HG03342 (cell line): ENCODE results near the gene CALD1.
"Not testable (repeated sequence)": the region's sequence is repeated elsewhere in the genome, so short reads cannot be mapped to it uniquely, and the experiment has no call there.

Experiments
- ATAC-seq: cut with Tn5 transposase; IDR thresholded peaks from one replicate; pipeline ENCODE4 v1.9.1; 2021; ENCODE audit warnings: mild to moderate bottlenecking, moderate library complexity; ENCODE audit not compliant: unreplicated experiment

Gene CALD1

GRCh38 chr7:134945691-134946090, 166.3 kb downstream of the CALD1 start:
- ATAC-seq, result no peak

GRCh38 chr7:134946260-134946659, 166.8 kb downstream of the CALD1 start:
- ATAC-seq, result no peak

DNA sequence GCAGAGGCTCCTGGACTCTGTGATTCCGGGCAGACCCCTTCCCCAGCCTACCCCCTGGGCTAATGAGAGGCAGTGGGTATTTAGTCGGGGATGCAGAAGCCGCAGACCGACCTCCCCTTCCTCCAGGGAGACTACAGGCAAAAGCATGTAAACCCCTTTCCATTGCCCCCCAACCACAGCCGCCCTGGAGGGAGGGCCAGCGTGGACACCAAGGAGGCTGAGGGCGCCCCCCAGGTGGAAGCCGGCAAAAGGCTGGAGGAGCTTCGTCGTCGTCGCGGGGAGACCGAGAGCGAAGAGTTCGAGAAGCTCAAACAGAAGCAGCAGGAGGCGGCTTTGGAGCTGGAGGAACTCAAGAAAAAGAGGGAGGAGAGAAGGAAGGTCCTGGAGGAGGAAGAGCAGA, 167.9 kb downstream of the CALD1 start:
- no peak for ATAC-seq

DNA sequence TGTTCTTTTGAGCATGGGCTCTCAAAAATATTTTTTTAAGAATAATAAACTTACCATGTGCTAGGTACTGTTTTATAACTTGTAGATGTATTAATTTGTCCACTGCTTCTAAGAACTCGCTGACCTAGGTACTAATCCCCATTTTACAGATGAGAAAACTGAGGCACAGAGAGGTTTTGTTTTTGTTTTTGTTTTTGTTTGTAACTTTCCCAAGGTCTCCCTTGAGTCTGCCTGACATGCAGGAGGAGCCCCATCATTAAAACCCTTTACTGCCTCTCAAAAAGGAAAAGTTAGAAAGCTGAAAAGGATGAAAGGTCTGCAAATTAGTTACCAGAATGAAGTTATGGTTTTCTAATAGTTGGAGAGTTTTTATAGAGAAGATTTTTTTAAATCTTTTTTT, 168.4 kb downstream of the CALD1 start:
- ATAC-seq, result no peak

- no peak for ATAC-seq
Measured at GRCh38 chr7:134948246-134948645, 168.8 kb downstream of the CALD1 start.

DNA sequence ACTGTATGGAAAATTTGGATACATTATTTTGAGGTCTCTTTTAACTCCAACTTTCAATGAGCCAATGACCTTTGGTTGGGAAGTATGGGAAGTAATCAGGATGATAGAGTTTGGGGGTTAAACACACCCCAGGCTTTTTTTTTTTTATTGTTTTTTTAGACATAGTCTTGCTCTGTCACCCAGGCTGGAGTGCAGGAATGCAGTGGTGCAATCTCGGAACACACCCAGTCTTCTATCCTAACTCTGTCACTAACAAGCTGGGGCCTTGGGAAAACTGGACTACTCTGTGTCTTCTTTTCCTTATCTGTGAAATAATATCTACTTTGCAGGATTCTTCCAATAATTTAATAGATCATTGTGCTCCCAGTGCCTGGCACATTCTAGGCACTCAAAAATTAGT, 169.3 kb downstream of the CALD1 start:
- ATAC-seq, result no peak

- no peak for ATAC-seq
Measured at GRCh38 chr7:134949171-134949570, 169.7 kb downstream of the CALD1 start.

- no peak for ATAC-seq
Measured at GRCh38 chr7:134954197-134955082, 175.0 kb downstream of the CALD1 start.

- no peak for ATAC-seq
Measured at GRCh38 chr7:134957005-134957404, 177.6 kb downstream of the CALD1 start.

- ATAC-seq, result no peak
Measured at GRCh38 chr7:134959810-134960209, 180.4 kb downstream of the CALD1 start.

DNA sequence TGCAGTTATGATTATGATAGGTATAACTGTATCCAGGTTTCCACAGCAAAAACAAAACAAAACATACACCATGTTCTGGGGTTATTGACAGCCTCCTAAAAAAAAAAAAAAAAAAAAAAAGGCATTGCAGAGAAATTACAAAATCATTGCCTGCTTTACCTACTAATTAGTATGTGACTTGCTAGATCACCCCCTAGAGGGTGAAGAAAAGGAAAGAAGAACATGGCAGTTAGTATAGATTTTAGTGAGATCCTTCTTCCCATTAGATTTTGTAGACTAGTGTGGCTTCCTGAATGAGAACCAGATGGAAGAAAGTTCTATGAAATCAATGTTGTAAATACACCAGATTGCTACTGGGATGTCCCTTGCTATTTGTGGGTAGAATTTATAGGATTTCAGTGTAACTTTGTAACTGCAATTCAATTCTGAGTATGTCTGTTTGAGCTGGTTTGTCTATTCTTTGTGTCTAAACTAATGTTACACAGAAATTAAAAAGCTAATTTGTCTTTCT, 182.9 kb downstream of the CALD1 start:
- ATAC-seq, result no peak

GRCh38 chr7:134963036-134963435, 183.6 kb downstream of the CALD1 start:
- ATAC-seq, result no peak

GRCh38 chr7:134966691-134967090, 187.3 kb downstream of the CALD1 start:
- ATAC-seq, result no peak

- no peak for ATAC-seq
Measured at GRCh38 chr7:134968110-134968509, 188.7 kb downstream of the CALD1 start.

DNA sequence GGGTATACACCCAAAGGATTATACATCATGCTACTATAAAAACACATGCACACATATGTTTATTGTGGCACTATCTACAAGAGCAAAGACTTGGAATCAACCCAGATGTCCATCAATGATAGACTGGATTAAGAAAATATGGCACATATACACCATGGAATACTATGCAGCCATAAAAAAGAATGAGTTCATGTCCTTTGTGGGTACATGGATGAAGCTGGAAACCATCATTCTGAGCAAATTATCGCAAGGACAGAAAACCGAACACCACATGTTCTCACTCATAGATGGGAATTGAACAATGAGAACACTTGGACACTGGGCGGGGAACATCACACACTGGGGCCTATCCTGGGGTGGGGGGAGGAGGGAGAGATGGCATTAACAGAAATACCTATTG, 202.2 kb downstream of the CALD1 start:
- ATAC-seq, result not testable (repeated sequence)

DNA sequence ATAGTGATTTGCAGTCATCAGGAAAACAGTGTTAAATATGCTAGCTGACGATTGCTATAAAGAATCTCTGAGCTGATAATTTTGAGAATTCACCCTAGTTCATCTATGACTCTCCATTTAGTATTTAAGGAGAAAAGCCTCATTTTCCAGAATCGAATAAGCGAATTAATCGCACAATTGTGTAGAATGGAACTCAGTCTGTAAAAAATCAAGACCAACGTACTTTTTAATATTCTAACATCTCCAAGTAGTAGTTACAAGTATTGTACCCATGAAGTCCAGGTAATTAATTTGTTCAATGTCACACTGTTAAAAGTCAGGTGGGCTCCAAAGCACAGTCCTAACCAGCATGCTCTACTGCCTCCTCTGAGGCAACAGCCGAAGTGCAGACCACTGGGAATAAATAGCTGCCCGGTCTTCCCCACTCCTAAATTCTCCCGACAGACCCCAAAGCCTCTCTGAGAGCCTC, 206.5 kb downstream of the CALD1 start:
- peak; percentile 43 for ATAC-seq

DNA sequence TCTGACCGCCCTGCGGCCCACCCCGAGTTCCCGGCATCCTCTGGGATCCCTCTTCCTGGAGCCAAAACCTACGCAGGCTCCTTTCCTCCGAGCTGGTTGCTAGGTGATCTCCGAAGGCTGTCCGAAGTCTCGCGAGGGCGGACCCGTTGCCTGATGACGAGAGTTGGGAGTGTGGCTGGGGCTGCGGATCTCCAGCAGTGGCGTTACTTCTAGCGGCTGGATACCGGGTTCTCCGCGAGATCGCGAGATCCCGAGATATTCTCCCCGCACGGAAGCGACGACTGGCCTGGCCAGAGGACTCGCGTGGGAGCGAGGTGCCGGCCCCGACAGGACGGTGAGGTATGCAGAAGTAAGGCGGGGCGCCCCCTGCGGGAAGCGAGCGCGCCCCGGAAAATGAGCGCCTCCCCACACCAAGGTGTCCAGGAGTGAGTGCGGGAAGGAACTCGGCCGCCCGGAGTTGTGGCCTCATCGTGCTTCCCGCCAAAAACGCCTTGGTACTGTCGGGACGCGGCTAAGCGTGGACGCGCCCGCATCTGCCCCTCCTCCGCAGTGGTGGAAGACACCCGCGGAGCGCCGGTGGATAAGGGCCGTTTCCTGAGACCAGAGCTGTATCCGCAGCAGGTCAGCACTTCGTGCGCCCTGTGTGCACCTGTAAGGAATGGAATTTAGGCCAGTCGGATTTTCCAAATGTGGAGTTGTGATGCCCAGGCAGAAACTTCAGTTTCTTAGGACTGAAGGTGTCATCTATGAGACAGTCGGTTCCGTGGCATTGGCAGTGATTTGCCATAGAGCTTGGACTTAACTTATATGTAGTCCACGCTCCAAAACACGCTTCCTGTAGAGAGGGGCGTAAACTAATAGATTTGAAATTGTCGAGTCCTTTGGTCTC, 207.2 kb downstream of the CALD1 start, which contains the start of gene AGBL3:
Gene AGBL3, plus strand, starts transcription at position 146 of the 889 bp plus-strand sequence. CDS start 1,426 bp downstream, outside the sequence.
- peak; percentile 90 for ATAC-seq

GRCh38 chr7:134988161-134988560, 208.7 kb downstream of the CALD1 start:
- ATAC-seq, result no peak

- ATAC-seq, result no peak
Measured at GRCh38 chr7:134991469-134992339, 212.3 kb downstream of the CALD1 start.

DNA sequence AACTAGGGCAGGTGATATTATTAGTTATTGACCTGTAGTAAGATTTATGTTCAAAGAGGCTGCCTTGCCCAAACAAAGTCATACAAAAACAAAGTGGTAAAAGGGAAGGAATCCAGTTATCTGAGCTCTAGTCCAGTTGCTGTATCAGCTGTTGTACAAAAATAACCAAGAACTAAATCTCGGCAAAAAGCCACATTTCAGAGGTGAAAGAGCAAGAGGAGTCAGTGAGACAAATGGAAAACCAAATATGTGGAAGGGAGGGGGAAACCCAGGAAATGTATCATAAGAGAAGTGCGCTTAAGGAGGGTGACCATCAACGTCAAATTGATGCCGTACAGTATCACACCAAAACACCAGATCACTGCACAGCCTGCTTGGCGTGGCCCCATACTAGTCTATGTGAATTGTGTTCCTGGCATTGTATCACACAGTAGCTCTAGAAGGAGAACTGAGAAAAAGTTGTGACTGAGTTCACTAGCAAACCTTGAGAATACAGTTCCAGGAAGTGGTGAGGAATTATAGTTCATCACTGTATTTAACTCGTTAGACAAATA, 213.3 kb downstream of the CALD1 start:
- ATAC-seq, result peak; percentile 63
